Ovary (tissue), 9 donors: ENCODE measurements around the gene RAB6B. TPM values are rescaled to one million over a fixed set of nuclear protein-coding genes. Genes with fewer than 3 reads are reported as not detected.
A peak's percentile ranks its signal among the peaks of the same experiment; 100 is the strongest.

Source experiments
- DNase-seq, 5 donors: peaks; one replicate each; pipeline ENCODE4 v3.0.0-alpha.2; 2019 to 2020
- H3K27ac ChIP-seq, 2 donors: fragments of 200-600 bp; one replicate each; pipeline versions ENCODE4 v1.5.1 to v1.8.0; 2019 to 2022
- H3K27me3 ChIP-seq: fragments of 200-600 bp; one replicate; pipeline ENCODE4 v1.8.0; 2022
- H3K36me3 ChIP-seq: fragments of 200-600 bp; sonication (generic); one replicate; pipeline ENCODE4 v1.5.1; 2019
- H3K4me1 ChIP-seq: one replicate; pipeline ENCODE4 v1.8.1; 2013; ENCODE audit warnings: mild to moderate bottlenecking, moderate library complexity; ENCODE audit not compliant: insufficient read depth
- H3K4me3 ChIP-seq: fragments of 200-600 bp; sonication (generic); one replicate; pipeline ENCODE4 v1.5.1; 2017
- H3K9me3 ChIP-seq, 2 donors: fragments of 200-600 bp in 1 of 2; sonication (generic) in 1 of 2; one replicate each; pipeline versions ENCODE4 v1.5.1 to v1.8.1; 2013 to 2019; ENCODE audit warnings: mild to moderate bottlenecking in 1 of 2, moderate library complexity in 1 of 2
- EP300 ChIP-seq: sonication (generic); formaldehyde crosslinking; IDR thresholded peaks from one replicate; pipeline ENCODE4 v1.6.1; 2017; ENCODE audit warnings: antibody characterized with exemption
- POLR2A ChIP-seq: fragments of 450-650 bp; IDR thresholded peaks from one replicate; pipeline ENCODE4 v1.6.1; 2017; ENCODE audit warnings: antibody characterized with exemption, mild to moderate bottlenecking, moderate library complexity
- WGBS, 3 donors: extraction: QIAGEN DNeasy Blood & Tissue Kit in 1 of 3; methylation state at CpG; one replicate each; pipeline versions ENCODE4 v1.1.5 to v1.1.7; 2013 to 2017; 5-methylcytosine and 5-hydroxymethylcytosine counted together
- intact Hi-C, 4 donors: fragments of 100-400 bp; cut with DNase I; formaldehyde crosslinking; loops; one replicate each; pipeline versions ENCODE4 v1.11.0 to v1.15.1; 2022 to 2023
- polyA plus RNA-seq, 2 donors: library from polyadenylated mRNA; stranded (reverse); fragments of 200-250 nt in 1 of 2; fragments of 350-450 nt in 1 of 2; fragmentation: Illumina TruSeq in 1 of 2; extraction: RNeasy Lipid Tissue Mini Kit (QIAGEN cat#74804) in 1 of 2; gene quantifications; one replicate each; pipeline ENCODE4 v1.2.3, GENCODE V29; 2013 to 2014
- total RNA-seq, 7 donors: library from RNA; depleted of rRNA in 2 of 7; stranded (reverse); fragments of >200 nt in 2 of 7; fragmentation: NEBNext Ultra II Directional in 3 of 7; extraction: Animal tissue kit (Norgen Biotek cat#: 25700) in 3 of 7; gene quantifications; one replicate each; pipeline versions ENCODE4 v1.1.0 to v1.2.4, GENCODE V29; 2016 to 2023
- TF ChIP-seq, protein P1 (sequence below), 3 donors: fragments of 450-650 bp in 2 of 3; fragments of 200-600 bp in 1 of 3; IDR thresholded peaks; one replicate each; pipeline versions ENCODE4 v1.5.1 to v1.8.0; 2016 to 2022; ENCODE audit warnings: antibody characterized with exemption in 3 of 3, mild to moderate bottlenecking in 1 of 3
- donor health status: DM: no; HTN: no; CAD: no; lungs with moderate emphysema.
- donor health status: DM: no; HTN: no; CAD: no.
- donor health status: Bipolar disorder and iron deficiency.
- donor health status: DM: yes; HTN: yes; CAD: no.
- donor health status: DM: no; HTN: no; CAD: no.
- donor health status: DM: yes; HTN: yes; CAD: no.

RAB6B gene
- total and polyA plus RNA-seq, 9 donors, result 0.50 to 9.1 (median 3.9) TPM

- no peak overlapping the region for H3K27ac ChIP-seq
- no peaks in the 10 kb centered on the region for H3K9me3 ChIP-seq
- H3K27me3 ChIP-seq, result no peaks in the 10 kb centered on the region
- TF ChIP-seq POLR2A, result no peak
- no peak for TF ChIP-seq EP300
- TF ChIP-seq, protein P1, sequence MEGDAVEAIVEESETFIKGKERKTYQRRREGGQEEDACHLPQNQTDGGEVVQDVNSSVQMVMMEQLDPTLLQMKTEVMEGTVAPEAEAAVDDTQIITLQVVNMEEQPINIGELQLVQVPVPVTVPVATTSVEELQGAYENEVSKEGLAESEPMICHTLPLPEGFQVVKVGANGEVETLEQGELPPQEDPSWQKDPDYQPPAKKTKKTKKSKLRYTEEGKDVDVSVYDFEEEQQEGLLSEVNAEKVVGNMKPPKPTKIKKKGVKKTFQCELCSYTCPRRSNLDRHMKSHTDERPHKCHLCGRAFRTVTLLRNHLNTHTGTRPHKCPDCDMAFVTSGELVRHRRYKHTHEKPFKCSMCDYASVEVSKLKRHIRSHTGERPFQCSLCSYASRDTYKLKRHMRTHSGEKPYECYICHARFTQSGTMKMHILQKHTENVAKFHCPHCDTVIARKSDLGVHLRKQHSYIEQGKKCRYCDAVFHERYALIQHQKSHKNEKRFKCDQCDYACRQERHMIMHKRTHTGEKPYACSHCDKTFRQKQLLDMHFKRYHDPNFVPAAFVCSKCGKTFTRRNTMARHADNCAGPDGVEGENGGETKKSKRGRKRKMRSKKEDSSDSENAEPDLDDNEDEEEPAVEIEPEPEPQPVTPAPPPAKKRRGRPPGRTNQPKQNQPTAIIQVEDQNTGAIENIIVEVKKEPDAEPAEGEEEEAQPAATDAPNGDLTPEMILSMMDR (IDR thresholded peaks at IDR 0.05), result no peak
- intact Hi-C loops, result loop anchor here in 3 of 4 donors (2.0 to 10.0 kb wide), 3 partner anchors 113 to 371 kb away; no protein-coding TSS in a partner anchor
- peaks cover 4% of the 10 kb centered on the region for H3K4me1 ChIP-seq
- H3K4me3 ChIP-seq, result no peak overlapping the region
- no peaks in the 10 kb centered on the region for H3K36me3 ChIP-seq
- DNase-seq, result peak in 1 of 5 donors; percentile 20
- WGBS, 3 donors, result 91 to 93% (median 91%) methylated on average over 9 of the region's 9 CpGs
Measured at GRCh38 chr3:133933097-133934024, 37.7 kb upstream of the RAB6B start.

- intact Hi-C loops, result loop anchor here in 3 of 4 donors (2.0 to 10.0 kb wide), 3 partner anchors 111 to 373 kb away; no protein-coding TSS in a partner anchor
- peak in 1 of 5 donors; percentile 9 for DNase-seq
- H3K9me3 ChIP-seq, result no peaks in the 10 kb centered on the region
- WGBS, 3 donors, result 96 to 100% (median 98%) methylated on average over 6 of the region's 6 CpGs
- H3K36me3 ChIP-seq, result no peaks in the 10 kb centered on the region
- peaks cover 5% of the 10 kb centered on the region for H3K4me1 ChIP-seq
- no peak overlapping the region for H3K4me3 ChIP-seq
- H3K27ac ChIP-seq, result no peak overlapping the region
- TF ChIP-seq POLR2A, result no peak
- TF ChIP-seq, protein P1 (IDR thresholded peaks at IDR 0.05), result no peak
- TF ChIP-seq EP300, result no peak
- no peaks in the 10 kb centered on the region for H3K27me3 ChIP-seq
Measured at GRCh38 chr3:133932009-133932408, 36.3 kb upstream of the RAB6B start.

GRCh38 chr3:133931084-133931483, 35.4 kb upstream of the RAB6B start:
- no peaks in the 10 kb centered on the region for H3K27me3 ChIP-seq
- intact Hi-C loops, result loop anchor here in 2 of 4 donors (10.0 kb wide), 2 partner anchors 354 to 374 kb away; no protein-coding TSS in a partner anchor
- H3K4me1 ChIP-seq, result peaks cover 4% of the 10 kb centered on the region
- no peaks in the 10 kb centered on the region for H3K9me3 ChIP-seq
- H3K4me3 ChIP-seq, result no peak overlapping the region
- TF ChIP-seq EP300 (no peak), POLR2A (no peak)
- TF ChIP-seq, protein P1 (IDR thresholded peaks at IDR 0.05), result no peak
- peak in 1 of 5 donors; percentile 17 for DNase-seq
- no peaks in the 10 kb centered on the region for H3K36me3 ChIP-seq
- H3K27ac ChIP-seq, result no peak overlapping the region
- 92 to 97% (median 97%) methylated on average over 8 of the region's 8 CpGs for WGBS, 3 donors

- 83 to 97% (median 84%) methylated on average over 1 of the region's 1 CpG for WGBS, 3 donors
- no peaks in the 10 kb centered on the region for H3K27me3 ChIP-seq
- TF ChIP-seq EP300, result no peak
- TF ChIP-seq POLR2A, result no peak
- TF ChIP-seq, protein P1 (IDR thresholded peaks at IDR 0.05), result peak in 2 of 3 donors; percentile 19
- intact Hi-C loops, result loop anchor here in 2 of 4 donors (10.0 kb wide), 2 partner anchors 354 to 374 kb away; no protein-coding TSS in a partner anchor
- H3K4me3 ChIP-seq, result no peak overlapping the region
- no peak overlapping the region for H3K27ac ChIP-seq
- no peaks in the 10 kb centered on the region for H3K36me3 ChIP-seq
- DNase-seq, result peak in 1 of 5 donors; percentile 13
- H3K4me1 ChIP-seq, result peaks cover 4% of the 10 kb centered on the region
- no peaks in the 10 kb centered on the region for H3K9me3 ChIP-seq
Measured at GRCh38 chr3:133930341-133930933, 34.8 kb upstream of the RAB6B start.
